ENCODE measurements around the gene DSTYK. TPM values are rescaled to one million over a fixed set of nuclear protein-coding genes. Genes with fewer than 3 reads are reported as not detected.

DSTYK gene
- polyA plus RNA-seq, 3 donors from 2014 or later, result 2.9 to 8.3 (median 3.6) TPM

- DNase-seq, result no peak
- Mint-ChIP-seq H3K27ac (no peak overlapping the region), H3K9me3 (no peaks in the 10 kb centered on the region), H3K27me3 (ENCODE audit: low read depth in 3 of 3) (peaks cover 0 to 4% (median 4%) of the 10 kb centered on the region in 3 donors), H3K4me1 (no peaks in the 10 kb centered on the region), H3K36me3 (no peaks in the 10 kb centered on the region), H3K4me3 (no peak overlapping the region)
These were observed 8.9 kb upstream of the DSTYK start for GRCh38 chr1:205220421-205220820.

GRCh38 chr1:205217418-205217817, 5.9 kb upstream of the DSTYK start:
- Mint-ChIP-seq H3K36me3 (no peaks in the 10 kb centered on the region), H3K27me3 (ENCODE audit: low read depth in 3 of 3) (peaks cover 0 to 4% (median 4%) of the 10 kb centered on the region in 3 donors), H3K4me3 (no peak overlapping the region), H3K9me3 (no peaks in the 10 kb centered on the region), H3K4me1 (peaks cover under 1 to 2% of the 10 kb centered on the region in 2 donors), H3K27ac (peak overlapping the region in 1 of 6 donors; percentile 46)
- no peak for DNase-seq

GRCh38 chr1:205216588-205216987, 5.1 kb upstream of the DSTYK start:
- H3K27ac Mint-ChIP-seq, result peak overlapping the region in 1 of 6 donors; percentile 46
- H3K4me1 Mint-ChIP-seq, result peaks cover 6 to 10% of the 10 kb centered on the region in 2 donors
- no peaks in the 10 kb centered on the region for H3K9me3 Mint-ChIP-seq
- no peak overlapping the region for H3K4me3 Mint-ChIP-seq
- H3K27me3 Mint-ChIP-seq (ENCODE audit: low read depth in 3 of 3), result peaks cover under 1 to 5% (median 4%) of the 10 kb centered on the region in 3 donors
- no peak for DNase-seq
- no peaks in the 10 kb centered on the region for H3K36me3 Mint-ChIP-seq

GRCh38 chr1:205214756-205215155, 3.3 kb upstream of the DSTYK start:
- Mint-ChIP-seq H3K9me3 (no peaks in the 10 kb centered on the region), H3K27ac (no peak overlapping the region), H3K36me3 (no peaks in the 10 kb centered on the region)

GRCh38 chr1:205211839-205212536, 486 bp upstream of the DSTYK start:
- Mint-ChIP-seq H3K9me3 (no peaks in the 10 kb centered on the region), H3K27ac (peak overlapping the region; percentile 88 to 95 (median 92)), H3K36me3 (no peaks in the 10 kb centered on the region), H3K27me3 (ENCODE audit: low read depth in 3 of 3) (peaks cover 4 to 11% (median 8%) of the 10 kb centered on the region in 3 donors), H3K4me1 (peaks cover 20 to 32% of the 10 kb centered on the region in 2 donors), H3K4me3 (peak overlapping the region; percentile 90 to 98 (median 92))
- DNase-seq, result no peak

More at GRCh38 chr1:205214756-205215155, 3.3 kb upstream of the DSTYK start:
- no peak for DNase-seq
- H3K27me3 Mint-ChIP-seq (ENCODE audit: low read depth in 3 of 3), result peaks cover 6 to 11% (median 8%) of the 10 kb centered on the region in 3 donors
- no peak overlapping the region for H3K4me3 Mint-ChIP-seq
- peaks cover 18 to 23% of the 10 kb centered on the region in 2 donors for H3K4me1 Mint-ChIP-seq

- Mint-ChIP-seq H3K4me1 (peaks cover 20 to 32% of the 10 kb centered on the region in 2 donors), H3K27ac (peak overlapping the region; percentile 72 to 95 (median 92)), H3K4me3 (peak overlapping the region; percentile 90 to 98 (median 92)), H3K9me3 (no peaks in the 10 kb centered on the region), H3K27me3 (ENCODE audit: low read depth in 3 of 3) (peaks cover 4 to 11% (median 8%) of the 10 kb centered on the region in 3 donors), H3K36me3 (no peaks in the 10 kb centered on the region)
- no peak for DNase-seq
These were observed 740 bp downstream of the DSTYK start for GRCh38 chr1:205210756-205211168.

GRCh38 chr1:205208811-205209210, 2.7 kb downstream of the DSTYK start:
- H3K27me3 Mint-ChIP-seq (ENCODE audit: low read depth in 3 of 3), result peaks cover 4 to 11% (median 8%) of the 10 kb centered on the region in 3 donors
- H3K27ac Mint-ChIP-seq, result peak overlapping the region in 1 of 6 donors; percentile 53
- peaks cover 21 to 38% of the 10 kb centered on the region in 2 donors for H3K4me1 Mint-ChIP-seq
- no peaks in the 10 kb centered on the region for H3K9me3 Mint-ChIP-seq
- peak overlapping the region in 3 of 5 donors; percentile 9 to 50 (median 41) for H3K4me3 Mint-ChIP-seq
- DNase-seq, result no peak
- no peaks in the 10 kb centered on the region for H3K36me3 Mint-ChIP-seq

GRCh38 chr1:205205055-205205454, 6.4 kb downstream of the DSTYK start:
- Mint-ChIP-seq H3K4me1 (peaks cover 14 to 32% of the 10 kb centered on the region in 2 donors), H3K36me3 (no peaks in the 10 kb centered on the region), H3K27me3 (ENCODE audit: low read depth in 3 of 3) (no peaks in the 10 kb centered on the region), H3K9me3 (no peaks in the 10 kb centered on the region), H3K4me3 (no peak overlapping the region), H3K27ac (no peak overlapping the region)
- no peak for DNase-seq

- Mint-ChIP-seq H3K27ac (no peak overlapping the region), H3K27me3 (ENCODE audit: low read depth in 3 of 3) (no peaks in the 10 kb centered on the region), H3K36me3 (no peaks in the 10 kb centered on the region), H3K4me3 (no peak overlapping the region), H3K4me1 (peaks cover 16 to 35% of the 10 kb centered on the region in 2 donors), H3K9me3 (no peaks in the 10 kb centered on the region)
- DNase-seq, result no peak
These were observed 7.0 kb downstream of the DSTYK start for GRCh38 chr1:205204552-205204951.

GRCh38 chr1:205199931-205200299, 11.6 kb downstream of the DSTYK start:
- no peaks in the 10 kb centered on the region for H3K9me3 Mint-ChIP-seq
- peak overlapping the region in 3 of 5 donors; percentile 19 to 52 (median 20) for H3K4me3 Mint-ChIP-seq
- H3K27me3 Mint-ChIP-seq (ENCODE audit: low read depth in 3 of 3), result no peaks in the 10 kb centered on the region
- no peak for DNase-seq
- peaks cover 0 to 6% (median 0%) of the 10 kb centered on the region in 3 donors for H3K36me3 Mint-ChIP-seq
- H3K27ac Mint-ChIP-seq, result peak overlapping the region in 5 of 6 donors; percentile 5 to 77 (median 46)
- H3K4me1 Mint-ChIP-seq, result peaks cover 23 to 39% of the 10 kb centered on the region in 2 donors

GRCh38 chr1:205199090-205199930, 12.2 kb downstream of the DSTYK start:
- peak overlapping the region in 4 of 5 donors; percentile 4 to 52 (median 20) for H3K4me3 Mint-ChIP-seq
- no peaks in the 10 kb centered on the region for H3K27me3 Mint-ChIP-seq (ENCODE audit: low read depth in 3 of 3)
- no peaks in the 10 kb centered on the region for H3K9me3 Mint-ChIP-seq
- DNase-seq, result no peak
- H3K27ac Mint-ChIP-seq, result peak overlapping the region; percentile 5 to 77 (median 50)
- H3K4me1 Mint-ChIP-seq, result peaks cover 22 to 33% of the 10 kb centered on the region in 2 donors
- H3K36me3 Mint-ChIP-seq, result peaks cover 0 to 6% (median 0%) of the 10 kb centered on the region in 3 donors

- Mint-ChIP-seq H3K4me1 (peaks cover 19 to 45% of the 10 kb centered on the region in 2 donors), H3K9me3 (no peaks in the 10 kb centered on the region), H3K27me3 (ENCODE audit: low read depth in 3 of 3) (no peaks in the 10 kb centered on the region), H3K27ac (no peak overlapping the region), H3K36me3 (peaks cover 0 to 6% (median 0%) of the 10 kb centered on the region in 3 donors), H3K4me3 (no peak overlapping the region)
- DNase-seq, result no peak
These were observed 19.2 kb downstream of the DSTYK start for GRCh38 chr1:205192287-205192686.

- Mint-ChIP-seq H3K27ac (no peak overlapping the region), H3K36me3 (peaks cover 0 to 9% (median 4%) of the 10 kb centered on the region in 3 donors), H3K4me3 (no peak overlapping the region), H3K4me1 (peaks cover 22 to 52% of the 10 kb centered on the region in 2 donors), H3K9me3 (no peaks in the 10 kb centered on the region), H3K27me3 (ENCODE audit: low read depth in 3 of 3) (no peaks in the 10 kb centered on the region)
- DNase-seq, result no peak
These were observed 19.9 kb downstream of the DSTYK start for GRCh38 chr1:205191622-205192021.
